HG03103 (cell line): ENCODE results near the gene ATXN7L1.

ENCODE experiments used
- ATAC-seq: cut with Tn5 transposase; IDR thresholded peaks from one replicate; pipeline ENCODE4 v1.9.1; 2021; ENCODE audit warnings: low read depth; ENCODE audit not compliant: unreplicated experiment

Gene ATXN7L1

DNA sequence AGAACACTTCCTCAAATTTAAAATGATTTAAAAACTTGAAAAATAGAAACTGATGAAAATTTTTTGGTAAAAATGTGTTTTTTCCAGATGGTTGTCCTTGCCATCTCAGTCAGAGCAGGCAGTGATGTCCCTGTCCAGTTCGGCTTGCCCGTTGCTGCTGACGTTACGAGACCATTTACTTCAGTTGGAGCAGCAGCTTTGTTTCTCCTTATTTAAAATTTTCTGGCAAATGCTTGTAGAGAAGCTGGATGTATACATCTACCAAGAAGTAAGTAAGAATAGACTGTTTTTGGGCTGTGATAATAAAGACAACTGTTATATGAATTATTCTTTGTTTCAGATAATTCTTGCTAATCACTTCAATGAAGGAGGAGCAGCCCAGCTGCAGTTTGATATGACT lies 311.2 kb downstream of the ATXN7L1 start:
- no peak for ATAC-seq

DNA sequence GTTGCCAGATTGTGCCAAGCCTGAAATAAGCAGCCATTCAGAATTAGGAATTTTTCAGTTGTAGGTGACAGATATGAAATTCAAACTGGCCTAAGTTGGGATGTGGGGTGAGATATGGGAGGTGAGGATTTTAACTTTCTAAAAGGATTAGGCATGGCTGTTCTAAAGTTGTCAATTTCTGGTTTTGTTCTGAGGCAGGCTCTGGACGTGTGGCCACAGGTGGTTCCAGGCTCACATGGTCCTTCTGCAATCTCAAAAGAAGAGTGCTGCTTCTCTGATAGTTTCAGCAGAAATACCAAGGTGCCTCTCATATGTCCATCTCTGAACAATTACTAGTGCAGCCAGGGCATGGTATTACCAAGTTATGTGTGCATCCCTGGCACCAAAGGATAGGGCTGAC lies 316.5 kb downstream of the ATXN7L1 start:
- no peak for ATAC-seq
